Measurements from ENCODE around the gene KIAA1671.

KIAA1671 gene

DNA sequence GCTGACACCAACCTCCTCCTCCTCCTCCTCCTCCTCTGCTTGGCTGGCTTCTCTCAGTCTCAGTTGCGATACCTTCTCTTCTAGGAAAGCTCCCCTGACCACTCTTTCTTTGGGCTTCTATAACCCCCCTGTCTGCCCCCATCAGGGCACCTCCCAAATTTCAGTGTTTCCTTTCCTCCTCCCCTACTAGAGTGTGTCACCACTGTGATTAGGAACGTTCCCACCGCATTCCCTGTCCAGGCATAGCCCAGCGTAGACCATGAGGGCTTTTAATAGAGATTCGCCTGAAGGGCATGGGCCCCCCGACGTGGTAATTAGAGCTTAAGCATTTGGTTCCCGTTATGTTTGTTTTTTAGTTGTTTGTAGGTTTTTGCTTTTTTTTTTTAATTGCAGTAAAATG lies 65.5 kb downstream of the KIAA1671 start:
- H3K4me3 ChIP-seq (replicated peaks; ENCODE audit: low read depth, low read length): no peak overlapping the region
- TF ChIP-seq, protein P1, sequence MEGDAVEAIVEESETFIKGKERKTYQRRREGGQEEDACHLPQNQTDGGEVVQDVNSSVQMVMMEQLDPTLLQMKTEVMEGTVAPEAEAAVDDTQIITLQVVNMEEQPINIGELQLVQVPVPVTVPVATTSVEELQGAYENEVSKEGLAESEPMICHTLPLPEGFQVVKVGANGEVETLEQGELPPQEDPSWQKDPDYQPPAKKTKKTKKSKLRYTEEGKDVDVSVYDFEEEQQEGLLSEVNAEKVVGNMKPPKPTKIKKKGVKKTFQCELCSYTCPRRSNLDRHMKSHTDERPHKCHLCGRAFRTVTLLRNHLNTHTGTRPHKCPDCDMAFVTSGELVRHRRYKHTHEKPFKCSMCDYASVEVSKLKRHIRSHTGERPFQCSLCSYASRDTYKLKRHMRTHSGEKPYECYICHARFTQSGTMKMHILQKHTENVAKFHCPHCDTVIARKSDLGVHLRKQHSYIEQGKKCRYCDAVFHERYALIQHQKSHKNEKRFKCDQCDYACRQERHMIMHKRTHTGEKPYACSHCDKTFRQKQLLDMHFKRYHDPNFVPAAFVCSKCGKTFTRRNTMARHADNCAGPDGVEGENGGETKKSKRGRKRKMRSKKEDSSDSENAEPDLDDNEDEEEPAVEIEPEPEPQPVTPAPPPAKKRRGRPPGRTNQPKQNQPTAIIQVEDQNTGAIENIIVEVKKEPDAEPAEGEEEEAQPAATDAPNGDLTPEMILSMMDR (IDR thresholded peaks at IDR 0.05; ENCODE audit: low read length, missing control alignments): no peak
- peak; percentile 55 for DNase-seq (ENCODE audit: low read depth)

DNA sequence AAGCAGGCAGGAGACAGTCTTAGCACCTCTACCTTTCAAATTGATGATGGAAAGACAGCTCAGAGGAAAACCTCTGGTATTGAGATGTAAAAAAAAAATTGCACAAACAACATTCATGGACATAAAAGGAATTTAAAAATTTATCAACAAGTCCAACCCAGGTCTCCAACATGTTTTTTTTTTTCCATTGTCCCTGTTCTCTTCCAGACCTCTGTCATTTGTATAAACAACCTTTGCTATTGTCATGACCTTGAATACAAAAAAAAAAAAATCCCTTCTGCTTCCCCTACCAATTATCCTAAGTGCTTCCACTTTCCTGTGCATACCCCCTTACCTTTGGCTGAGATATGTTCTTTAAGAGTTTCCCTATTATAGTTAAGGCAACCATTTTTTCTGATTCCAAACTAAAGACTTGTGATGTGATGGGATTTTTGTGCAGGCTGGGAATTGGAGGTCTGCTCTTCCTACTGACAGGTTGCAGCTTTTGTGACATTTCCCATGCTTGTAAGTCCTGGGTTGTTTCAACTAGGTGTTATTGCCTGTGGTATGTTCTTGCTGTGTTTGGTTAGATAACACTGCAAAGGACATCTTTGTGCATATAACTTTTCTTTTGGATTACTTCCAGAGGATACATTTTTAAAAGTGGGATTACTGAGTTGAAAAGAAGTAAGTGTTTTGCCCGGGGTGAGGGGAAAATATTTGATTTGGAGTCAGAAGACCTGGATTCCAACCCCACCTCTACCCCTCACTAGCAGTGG lies 67.1 kb downstream of the KIAA1671 start:
- TF ChIP-seq, protein P1 (IDR thresholded peaks at IDR 0.05; ENCODE audit: low read length, missing control alignments): no peak
- no peak for DNase-seq (ENCODE audit: low read depth)
- no peak overlapping the region for H3K4me3 ChIP-seq (replicated peaks; ENCODE audit: low read depth, low read length)

DNA sequence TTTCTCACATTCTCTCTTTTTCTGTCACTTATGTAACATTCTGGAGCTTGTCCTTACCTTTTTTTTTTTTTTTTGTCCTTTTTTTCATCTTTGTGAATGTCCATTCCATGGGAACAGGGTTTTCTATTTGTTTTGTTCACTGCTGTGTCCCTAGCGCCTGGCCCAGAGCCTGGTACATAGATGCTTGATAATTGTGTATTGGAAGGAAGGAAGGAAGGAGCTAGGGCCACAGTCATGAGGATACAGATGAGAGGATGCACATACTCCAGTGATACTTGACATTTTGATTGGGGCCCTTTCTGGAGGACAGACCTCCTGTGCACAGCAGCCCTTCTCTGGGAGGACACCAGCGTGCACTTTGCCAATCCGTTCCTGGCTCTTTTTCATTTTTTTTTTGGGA lies 68.9 kb downstream of the KIAA1671 start:
- DNase-seq (ENCODE audit: low read depth): no peak
- no peak overlapping the region for H3K4me3 ChIP-seq (replicated peaks; ENCODE audit: low read depth, low read length)
- TF ChIP-seq, protein P1 (IDR thresholded peaks at IDR 0.05; ENCODE audit: low read length, missing control alignments): no peak

DNA sequence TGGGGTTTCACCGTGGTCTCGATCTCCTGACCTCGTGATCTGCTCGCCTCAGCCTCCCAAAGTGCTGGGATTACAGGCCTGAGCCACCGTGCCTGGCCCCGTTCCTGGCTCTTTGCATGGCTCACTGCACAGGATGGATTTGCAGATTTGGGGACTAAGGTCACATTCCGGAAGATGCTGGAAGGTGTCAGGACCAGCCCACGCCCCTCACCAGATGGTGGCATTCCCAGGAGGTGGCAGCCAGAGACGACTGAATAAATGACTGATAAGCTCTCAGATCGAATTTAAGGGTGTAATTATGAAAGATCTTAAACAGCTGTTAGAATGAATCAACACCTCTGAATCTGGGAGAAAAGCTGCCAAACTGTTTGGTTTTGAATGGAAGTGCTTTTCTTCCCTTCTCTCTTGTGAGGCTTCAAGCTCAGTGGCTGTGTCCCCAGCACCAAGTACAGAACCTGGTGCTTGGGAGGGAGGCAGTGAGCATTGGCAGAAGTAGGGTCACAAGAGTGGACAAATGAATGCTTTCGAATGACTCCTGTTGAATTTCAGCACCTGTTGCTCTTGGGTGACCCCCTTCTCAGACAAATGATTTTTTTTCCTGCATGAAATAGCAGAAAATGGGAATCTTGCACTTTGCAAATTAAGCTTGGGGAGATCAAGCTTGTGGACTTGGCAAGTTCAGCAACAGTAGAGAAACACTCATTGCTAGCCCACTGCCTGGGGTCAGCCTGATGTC lies 69.6 kb downstream of the KIAA1671 start:
- TF ChIP-seq, protein P1 (IDR thresholded peaks at IDR 0.05; ENCODE audit: low read length, missing control alignments): no peak
- no peak overlapping the region for H3K4me3 ChIP-seq (replicated peaks; ENCODE audit: low read depth, low read length)
- no peak for DNase-seq (ENCODE audit: low read depth)

DNA sequence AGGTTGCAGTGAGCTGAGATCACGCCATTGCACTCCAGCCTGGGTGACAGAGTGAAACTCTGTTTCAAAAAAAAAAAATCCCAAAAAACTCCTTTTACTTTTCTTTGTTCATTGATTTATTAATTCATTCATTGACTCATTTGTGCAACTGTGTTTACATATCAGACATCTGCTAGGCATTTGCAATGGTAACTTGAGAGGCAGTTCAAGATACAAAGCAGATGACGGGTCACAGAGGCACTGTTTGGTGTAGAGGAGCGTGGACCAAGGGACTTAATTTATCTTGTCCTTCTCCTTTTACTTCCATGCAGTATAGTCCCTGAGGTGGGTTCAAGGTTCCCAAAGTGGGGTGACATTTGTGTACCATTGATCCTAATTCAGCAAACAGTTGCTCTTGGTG lies 71.4 kb downstream of the KIAA1671 start:
- TF ChIP-seq, protein P1 (IDR thresholded peaks at IDR 0.05; ENCODE audit: low read length, missing control alignments): no peak
- no peak for DNase-seq (ENCODE audit: low read depth)
- H3K4me3 ChIP-seq (replicated peaks; ENCODE audit: low read depth, low read length): no peak overlapping the region

DNA sequence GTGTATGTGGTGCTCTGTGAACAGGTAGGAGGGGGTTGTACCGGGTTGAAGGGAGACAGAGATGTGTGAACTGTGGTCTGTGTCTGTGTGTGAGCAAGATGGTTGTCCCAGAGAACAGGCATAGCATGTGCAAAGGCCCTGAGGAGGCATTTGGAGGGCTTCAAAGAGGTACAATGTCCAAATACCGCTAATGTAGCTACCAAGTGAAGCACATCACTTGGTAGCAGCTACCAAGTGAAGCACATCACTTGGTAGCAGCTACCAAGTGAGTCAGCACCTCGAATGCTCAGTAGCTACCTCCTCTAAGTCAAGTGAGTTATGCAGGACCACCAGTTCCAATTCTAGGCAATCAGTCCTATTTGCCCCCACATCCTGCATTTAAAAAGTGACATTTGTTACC lies 72.4 kb downstream of the KIAA1671 start:
- H3K4me3 ChIP-seq (replicated peaks; ENCODE audit: low read depth, low read length): no peak overlapping the region
- TF ChIP-seq, protein P1 (IDR thresholded peaks at IDR 0.05; ENCODE audit: low read length, missing control alignments): no peak
- no peak for DNase-seq (ENCODE audit: low read depth)
